Measurements from ENCODE around the gene SLC26A2.

DNA sequence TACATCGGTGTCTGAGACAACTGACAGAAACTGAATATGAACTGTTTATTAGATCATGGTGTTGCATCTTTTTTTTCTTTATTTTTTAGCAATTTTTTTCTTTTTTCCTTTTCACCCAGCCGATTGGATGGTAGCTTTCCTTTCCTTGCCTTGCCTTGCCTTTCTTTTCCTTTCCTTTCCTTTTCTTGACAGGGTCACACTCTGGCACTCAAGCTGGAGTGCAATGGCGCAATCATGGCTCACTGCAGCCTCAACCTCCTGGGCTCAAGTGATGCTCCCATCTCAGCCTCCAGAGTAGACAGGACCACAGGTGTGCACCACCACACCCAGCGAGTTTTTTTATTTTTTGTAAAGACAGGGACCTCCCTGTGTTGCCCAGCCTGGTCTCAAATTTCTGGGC lies 18.8 kb upstream of the SLC26A2 start:
- TF ChIP-seq, protein P1, sequence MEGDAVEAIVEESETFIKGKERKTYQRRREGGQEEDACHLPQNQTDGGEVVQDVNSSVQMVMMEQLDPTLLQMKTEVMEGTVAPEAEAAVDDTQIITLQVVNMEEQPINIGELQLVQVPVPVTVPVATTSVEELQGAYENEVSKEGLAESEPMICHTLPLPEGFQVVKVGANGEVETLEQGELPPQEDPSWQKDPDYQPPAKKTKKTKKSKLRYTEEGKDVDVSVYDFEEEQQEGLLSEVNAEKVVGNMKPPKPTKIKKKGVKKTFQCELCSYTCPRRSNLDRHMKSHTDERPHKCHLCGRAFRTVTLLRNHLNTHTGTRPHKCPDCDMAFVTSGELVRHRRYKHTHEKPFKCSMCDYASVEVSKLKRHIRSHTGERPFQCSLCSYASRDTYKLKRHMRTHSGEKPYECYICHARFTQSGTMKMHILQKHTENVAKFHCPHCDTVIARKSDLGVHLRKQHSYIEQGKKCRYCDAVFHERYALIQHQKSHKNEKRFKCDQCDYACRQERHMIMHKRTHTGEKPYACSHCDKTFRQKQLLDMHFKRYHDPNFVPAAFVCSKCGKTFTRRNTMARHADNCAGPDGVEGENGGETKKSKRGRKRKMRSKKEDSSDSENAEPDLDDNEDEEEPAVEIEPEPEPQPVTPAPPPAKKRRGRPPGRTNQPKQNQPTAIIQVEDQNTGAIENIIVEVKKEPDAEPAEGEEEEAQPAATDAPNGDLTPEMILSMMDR (IDR thresholded peaks at IDR 0.05), result no peak
- TF ChIP-seq POLR2A (IDR thresholded peaks at IDR 0.05), result no peak

All from heart left ventricle (tissue), 13 donors.